ENCODE measurements around the gene PRPF31. TPM values are rescaled to one million over a fixed set of nuclear protein-coding genes. Genes with fewer than 3 reads are reported as not detected.

The PRPF31 gene
- 51.0 and 53.5 TPM in 2 replicates for total RNA-seq

GRCh38 chr19:54115109-54116063, at the start of gene PRPF31, which contains the start of gene TFPT:
Gene PRPF31, plus strand, starts transcription at chr19:54115754. Its CDS starts 2,525 bp downstream, at chr19:54118279.
Gene TFPT, minus strand, starts transcription at chr19:54115657. Its CDS starts 388 bp downstream, at chr19:54115269.

GRCh38 chr19:54081032-54081431, 34.5 kb upstream of the PRPF31 start, which contains the start of gene TARM1:
Gene TARM1, minus strand, starts transcription at chr19:54081365. Its CDS starts 25 bp downstream, at chr19:54081340.

GRCh38 chr19:54100561-54100960, 15.0 kb upstream of the PRPF31 start, which contains the start of gene OSCAR:
Gene OSCAR, minus strand, starts transcription at chr19:54100803. Its CDS starts 11 bp downstream, at chr19:54100792.

GRCh38 chr19:54102421-54103169, 13.0 kb upstream of the PRPF31 start, which contains the start of gene NDUFA3:
Gene NDUFA3, plus strand, starts transcription at chr19:54102855. Its CDS starts 24 bp downstream, at chr19:54102879.

GRCh38 chr19:54137699-54138488, 22.3 kb downstream of the PRPF31 start, which contains the start of gene CNOT3:
Gene CNOT3, plus strand, starts transcription at chr19:54137762. Its CDS starts 5,217 bp downstream, at chr19:54142979.

GRCh38 chr19:54159352-54160181, 44.0 kb downstream of the PRPF31 start, which contains the start of gene LENG1:
Gene LENG1, minus strand, starts transcription at chr19:54159721. Its CDS starts 26 bp downstream, at chr19:54159695.

GRCh38 chr19:54172471-54173358, 57.2 kb downstream of the PRPF31 start, which contains the start of gene TMC4:
Gene TMC4, minus strand, starts transcription at chr19:54173160. Its CDS starts 43 bp downstream, at chr19:54173117.

Other genes with a start within 250 kb of the PRPF31 start
- 5.0 and 6.7 TPM in 2 replicates for gene MYADM, start 247.9 kb upstream of the PRPF31 start, total RNA-seq
- 0.14 TPM in 1 of 2 replicates, not detected in the other for gene PRKCG, start 233.6 kb upstream of the PRPF31 start, total RNA-seq
- 1.3 and 1.6 TPM in 2 replicates for gene CACNG7, start 206.5 kb upstream of the PRPF31 start, total RNA-seq
- gene CACNG8, start 152.8 kb upstream of the PRPF31 start, total RNA-seq, result 0.37 and 0.43 TPM in 2 replicates
- 0.83 and 2.3 TPM in 2 replicates for gene CACNG6, start 124.1 kb upstream of the PRPF31 start, total RNA-seq
- gene VSTM1, start 51.9 kb upstream of the PRPF31 start, total RNA-seq, result not detected in 2 replicates
- not detected in 2 replicates for gene TARM1, start 34.4 kb upstream of the PRPF31 start, total RNA-seq
- gene OSCAR, start 15.0 kb upstream of the PRPF31 start, total RNA-seq, result 0.14 and 0.18 TPM in 2 replicates
- 17.9 and 22.8 TPM in 2 replicates for gene NDUFA3, start 12.9 kb upstream of the PRPF31 start, total RNA-seq
- 18.5 and 19.3 TPM in 2 replicates for gene TFPT, start 97 bp upstream of the PRPF31 start, total RNA-seq
- gene CNOT3, start 22.0 kb downstream of the PRPF31 start, total RNA-seq, result 5.3 and 6.5 TPM in 2 replicates
- gene LENG1, start 44.0 kb downstream of the PRPF31 start, total RNA-seq, result 6.5 and 7.2 TPM in 2 replicates
- gene TMC4, start 57.4 kb downstream of the PRPF31 start, total RNA-seq, result 0.09 and 0.28 TPM in 2 replicates
- 24.7 and 36.4 TPM in 2 replicates for gene MBOAT7, start 73.8 kb downstream of the PRPF31 start, total RNA-seq
- 47.4 and 53.6 TPM in 2 replicates for gene TSEN34, start 75.6 kb downstream of the PRPF31 start, total RNA-seq
- 3,148 and 3,177 TPM in 2 replicates for gene RPS9, start 85.1 kb downstream of the PRPF31 start, total RNA-seq
- not detected in 2 replicates for gene LILRB3, start 107.3 kb downstream of the PRPF31 start, total RNA-seq
- not detected in 2 replicates for gene LILRA6, start 127.0 kb downstream of the PRPF31 start, total RNA-seq
- not detected in 2 replicates for gene LILRB5, start 141.5 kb downstream of the PRPF31 start, total RNA-seq
- not detected in 2 replicates for gene LILRB2, start 165.4 kb downstream of the PRPF31 start, total RNA-seq
- gene LILRA5, start 197.4 kb downstream of the PRPF31 start, total RNA-seq, result not detected in 2 replicates
- not detected in 2 replicates for gene LILRA4, start 223.4 kb downstream of the PRPF31 start, total RNA-seq
- not detected in 2 replicates for gene LAIR1, start 249.2 kb downstream of the PRPF31 start, total RNA-seq